H54 (cell line): ENCODE data around the gene COQ4.
A peak's percentile ranks its signal among the peaks of the same experiment; 100 is the strongest.

Experiments
- DNase-seq: peaks from one replicate; pipeline ENCODE4 v3.0.0; 2011; ENCODE audit warnings: low spot score, mixed read lengths; ENCODE audit not compliant: insufficient read length
- FAIRE-seq: peaks from 3 replicates; lab custom pipeline; 2011; peaks lifted over from hg19 to GRCh38; lab: Jason Lieb, UNC
- POLR2A ChIP-seq: IDR thresholded peaks from 2 replicates; pipeline ENCODE4 v1.6.1; 2011; ENCODE audit warnings: low read depth, mild to moderate bottlenecking, low read length

Gene COQ4

GRCh38 chr9:128288273-128289004 lies 34.2 kb upstream of the COQ4 start:
- TF ChIP-seq POLR2A = peak; percentile 25; the same call in 1 of the 2 replicates
- FAIRE-seq (no peak), DNase-seq (no peak)

- no peak for DNase-seq
- TF ChIP-seq POLR2A = no peak
- FAIRE-seq = no peak
These were observed 30.6 kb upstream of the COQ4 start for GRCh38 chr9:128292009-128292408.

GRCh38 chr9:128293091-128293490 lies 29.5 kb upstream of the COQ4 start:
- no peak for TF ChIP-seq POLR2A
- DNase-seq = no peak
- FAIRE-seq = no peak

- no peak for TF ChIP-seq POLR2A
- DNase-seq (no peak), FAIRE-seq (no peak)
These were observed 28.5 kb upstream of the COQ4 start for GRCh38 chr9:128294142-128294541.

- FAIRE-seq (no peak), DNase-seq (no peak)
- no peak for TF ChIP-seq POLR2A
These were observed 26.1 kb upstream of the COQ4 start for GRCh38 chr9:128296340-128297220.

GRCh38 chr9:128297221-128297773 lies 25.3 kb upstream of the COQ4 start:
- DNase-seq (no peak), FAIRE-seq (no peak)
- TF ChIP-seq POLR2A = no peak

GRCh38 chr9:128298535-128299482 lies 23.8 kb upstream of the COQ4 start:
- TF ChIP-seq POLR2A = no peak
- no peak for FAIRE-seq
- DNase-seq = no peak

GRCh38 chr9:128304136-128304970 lies 18.3 kb upstream of the COQ4 start:
- DNase-seq (no peak), FAIRE-seq (no peak)
- no peak for TF ChIP-seq POLR2A

- DNase-seq (no peak), FAIRE-seq (no peak)
- TF ChIP-seq POLR2A = no peak
These were observed 17.7 kb upstream of the COQ4 start for GRCh38 chr9:128304971-128305288.

- no peak for DNase-seq
- no peak for FAIRE-seq
- TF ChIP-seq POLR2A = no peak
These were observed 13.1 kb upstream of the COQ4 start for GRCh38 chr9:128309551-128309950.

GRCh38 chr9:128310461-128310860 lies 12.2 kb upstream of the COQ4 start:
- FAIRE-seq (no peak), DNase-seq (no peak)
- no peak for TF ChIP-seq POLR2A

- no peak for FAIRE-seq
- DNase-seq = no peak
- TF ChIP-seq POLR2A = no peak
These were observed 7.9 kb upstream of the COQ4 start for GRCh38 chr9:128314697-128315096.
